ENCODE measurements around the gene NUP214.

Gene NUP214

GRCh38 chr9:131090025-131090787 is 35.2 kb upstream of the NUP214 start:
- POLR2A ChIA-PET: interaction anchor here (0.7 kb wide), 1 partner anchor 13 kb away, joined by 3 read pairs; no protein-coding TSS in a partner anchor
- Histone ChIP-seq H3K4me1 (ENCODE audit: control insufficient read depth, insufficient read depth, low read length) (no peaks in the 10 kb centered on the region), H3K4me3 (ENCODE audit: low read depth, low read length) (no peak overlapping the region), H3K9me3 (ENCODE audit: control insufficient read depth, insufficient read depth, low read depth, low read length) (no peaks in the 10 kb centered on the region), H3K36me3 (ENCODE audit: control insufficient read depth in 2 of 2, insufficient read depth in 1 of 2, low read length in 2 of 2) (no peaks in the 10 kb centered on the region), H3K27ac (ENCODE audit: extremely low read depth, low read depth, low read length) (no peak overlapping the region)
- no peak for TF ChIP-seq ZNF837 (tag by site-specific recombination; IDR thresholded peaks at IDR 0.05)
- no peak for TF ChIP-seq ZSCAN23 (tag by site-specific recombination; IDR thresholded peaks at IDR 0.05)
- no peak for TF ChIP-seq ZBTB1 (tag by site-specific recombination; IDR thresholded peaks at IDR 0.05)
- no peak for TF ChIP-seq EGR2 (tag by site-specific recombination; IDR thresholded peaks at IDR 0.05; ENCODE audit: low read depth)
- TF ChIP-seq, protein P1, sequence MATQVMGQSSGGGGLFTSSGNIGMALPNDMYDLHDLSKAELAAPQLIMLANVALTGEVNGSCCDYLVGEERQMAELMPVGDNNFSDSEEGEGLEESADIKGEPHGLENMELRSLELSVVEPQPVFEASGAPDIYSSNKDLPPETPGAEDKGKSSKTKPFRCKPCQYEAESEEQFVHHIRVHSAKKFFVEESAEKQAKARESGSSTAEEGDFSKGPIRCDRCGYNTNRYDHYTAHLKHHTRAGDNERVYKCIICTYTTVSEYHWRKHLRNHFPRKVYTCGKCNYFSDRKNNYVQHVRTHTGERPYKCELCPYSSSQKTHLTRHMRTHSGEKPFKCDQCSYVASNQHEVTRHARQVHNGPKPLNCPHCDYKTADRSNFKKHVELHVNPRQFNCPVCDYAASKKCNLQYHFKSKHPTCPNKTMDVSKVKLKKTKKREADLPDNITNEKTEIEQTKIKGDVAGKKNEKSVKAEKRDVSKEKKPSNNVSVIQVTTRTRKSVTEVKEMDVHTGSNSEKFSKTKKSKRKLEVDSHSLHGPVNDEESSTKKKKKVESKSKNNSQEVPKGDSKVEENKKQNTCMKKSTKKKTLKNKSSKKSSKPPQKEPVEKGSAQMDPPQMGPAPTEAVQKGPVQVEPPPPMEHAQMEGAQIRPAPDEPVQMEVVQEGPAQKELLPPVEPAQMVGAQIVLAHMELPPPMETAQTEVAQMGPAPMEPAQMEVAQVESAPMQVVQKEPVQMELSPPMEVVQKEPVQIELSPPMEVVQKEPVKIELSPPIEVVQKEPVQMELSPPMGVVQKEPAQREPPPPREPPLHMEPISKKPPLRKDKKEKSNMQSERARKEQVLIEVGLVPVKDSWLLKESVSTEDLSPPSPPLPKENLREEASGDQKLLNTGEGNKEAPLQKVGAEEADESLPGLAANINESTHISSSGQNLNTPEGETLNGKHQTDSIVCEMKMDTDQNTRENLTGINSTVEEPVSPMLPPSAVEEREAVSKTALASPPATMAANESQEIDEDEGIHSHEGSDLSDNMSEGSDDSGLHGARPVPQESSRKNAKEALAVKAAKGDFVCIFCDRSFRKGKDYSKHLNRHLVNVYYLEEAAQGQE (tag by site-specific recombination; IDR thresholded peaks at IDR 0.05): no peak
- no peak for TF ChIP-seq ZNF398 (tag by site-specific recombination; IDR thresholded peaks at IDR 0.05)
- TF ChIP-seq ZNF704 (tag by site-specific recombination; IDR thresholded peaks at IDR 0.05): no peak
- TF ChIP-seq MZF1 (tag by site-specific recombination; IDR thresholded peaks at IDR 0.05; ENCODE audit: borderline replicate concordance): no peak
- no peak for TF ChIP-seq ZBTB48 (tag by site-specific recombination; IDR thresholded peaks at IDR 0.05)
- TF ChIP-seq, protein P2, sequence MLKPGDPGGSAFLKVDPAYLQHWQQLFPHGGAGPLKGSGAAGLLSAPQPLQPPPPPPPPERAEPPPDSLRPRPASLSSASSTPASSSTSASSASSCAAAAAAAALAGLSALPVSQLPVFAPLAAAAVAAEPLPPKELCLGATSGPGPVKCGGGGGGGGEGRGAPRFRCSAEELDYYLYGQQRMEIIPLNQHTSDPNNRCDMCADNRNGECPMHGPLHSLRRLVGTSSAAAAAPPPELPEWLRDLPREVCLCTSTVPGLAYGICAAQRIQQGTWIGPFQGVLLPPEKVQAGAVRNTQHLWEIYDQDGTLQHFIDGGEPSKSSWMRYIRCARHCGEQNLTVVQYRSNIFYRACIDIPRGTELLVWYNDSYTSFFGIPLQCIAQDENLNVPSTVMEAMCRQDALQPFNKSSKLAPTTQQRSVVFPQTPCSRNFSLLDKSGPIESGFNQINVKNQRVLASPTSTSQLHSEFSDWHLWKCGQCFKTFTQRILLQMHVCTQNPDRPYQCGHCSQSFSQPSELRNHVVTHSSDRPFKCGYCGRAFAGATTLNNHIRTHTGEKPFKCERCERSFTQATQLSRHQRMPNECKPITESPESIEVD (tag by site-specific recombination; IDR thresholded peaks at IDR 0.05): no peak
- TF ChIP-seq ZNF202 (tag by site-specific recombination; IDR thresholded peaks at IDR 0.05; ENCODE audit: borderline replicate concordance): no peak
- TF ChIP-seq ZNF266 (tag by site-specific recombination; IDR thresholded peaks at IDR 0.05; ENCODE audit: low read depth): no peak
- TF ChIP-seq TSHZ1 (tag by site-specific recombination; IDR thresholded peaks at IDR 0.05; ENCODE audit: borderline replicate concordance): no peak
- no peak for TF ChIP-seq ZNF571 (tag by site-specific recombination; IDR thresholded peaks at IDR 0.05)
- no peak for TF ChIP-seq ZNF214 (tag by site-specific recombination; IDR thresholded peaks at IDR 0.05; ENCODE audit: borderline replicate concordance)
- no peak for TF ChIP-seq ZNF629 (tag by site-specific recombination; IDR thresholded peaks at IDR 0.05)
- TF ChIP-seq ZBTB17 (tag by site-specific recombination; IDR thresholded peaks at IDR 0.05): no peak
- no peak for TF ChIP-seq ZNF433 (tag by site-specific recombination; IDR thresholded peaks at IDR 0.05; ENCODE audit: low read depth)
- TF ChIP-seq ZNF341 (tag by site-specific recombination; IDR thresholded peaks at IDR 0.05; ENCODE audit: low read depth): no peak
- no peak for TF ChIP-seq ZNF785 (tag by site-specific recombination; IDR thresholded peaks at IDR 0.05)
- CTCF ChIA-PET: interaction anchor here (0.6 kb wide), 1 partner anchor 31 kb away, joined by 3 read pairs; no protein-coding TSS in a partner anchor
